HG03558 (cell line): ENCODE data around the gene PGD.
"Not testable (repeated sequence)": the region's sequence is repeated elsewhere in the genome, so short reads cannot be mapped to it uniquely, and the experiment has no call there.

ENCODE experiments used
- ATAC-seq: cut with Tn5 transposase; IDR thresholded peaks from one replicate; pipeline ENCODE4 v1.9.1; 2021; ENCODE audit warnings: moderate number of reproducible peaks; ENCODE audit not compliant: unreplicated experiment; ENCODE audit errors: extremely low read depth

Gene PGD

GRCh38 chr1:10432910-10433700, 34.2 kb downstream of the PGD start:
- ATAC-seq: no peak

- ATAC-seq: no peak
Measured at GRCh38 chr1:10433790-10434189, 34.9 kb downstream of the PGD start.

- no peak for ATAC-seq
Measured at GRCh38 chr1:10434590-10434989, 35.7 kb downstream of the PGD start.

- no peak for ATAC-seq
Measured at GRCh38 chr1:10437052-10437451, 38.2 kb downstream of the PGD start.

GRCh38 chr1:10438677-10439163, 39.9 kb downstream of the PGD start:
- no peak for ATAC-seq

- no peak for ATAC-seq
Measured at GRCh38 chr1:10440305-10440704, 41.4 kb downstream of the PGD start.

GRCh38 chr1:10440794-10441193, 41.9 kb downstream of the PGD start:
- no peak for ATAC-seq

DNA sequence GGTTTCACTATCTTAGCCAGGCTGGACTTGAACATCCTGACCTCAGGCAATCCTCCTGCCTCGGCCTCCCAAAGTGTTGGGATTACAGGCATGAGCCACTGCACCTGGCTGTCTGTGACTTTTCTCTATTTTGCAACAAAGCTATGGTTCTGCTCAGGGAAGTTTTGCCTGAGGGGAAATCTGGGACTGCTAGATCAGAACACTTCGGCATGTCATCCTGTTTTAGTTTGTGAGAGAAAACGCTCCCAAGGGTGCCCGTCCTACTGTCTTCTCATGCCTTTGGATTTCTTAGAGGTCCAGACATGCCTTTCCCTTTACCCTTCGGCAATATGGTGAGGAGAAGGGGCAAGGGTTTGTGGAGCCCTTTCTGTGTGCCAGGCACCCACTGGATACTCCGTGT, 45.4 kb downstream of the PGD start:
- no peak for ATAC-seq

GRCh38 chr1:10444795-10445397, 46.0 kb downstream of the PGD start:
- no peak for ATAC-seq

GRCh38 chr1:10446790-10447422, 48.0 kb downstream of the PGD start:
- ATAC-seq: no peak

- ATAC-seq: no peak
Measured at GRCh38 chr1:10449751-10450150, 50.9 kb downstream of the PGD start, which contains the start of gene CORT. Gene CORT (plus strand): TSS chr1:10450031. CDS start chr1:10450224, 193 bp downstream.

DNA sequence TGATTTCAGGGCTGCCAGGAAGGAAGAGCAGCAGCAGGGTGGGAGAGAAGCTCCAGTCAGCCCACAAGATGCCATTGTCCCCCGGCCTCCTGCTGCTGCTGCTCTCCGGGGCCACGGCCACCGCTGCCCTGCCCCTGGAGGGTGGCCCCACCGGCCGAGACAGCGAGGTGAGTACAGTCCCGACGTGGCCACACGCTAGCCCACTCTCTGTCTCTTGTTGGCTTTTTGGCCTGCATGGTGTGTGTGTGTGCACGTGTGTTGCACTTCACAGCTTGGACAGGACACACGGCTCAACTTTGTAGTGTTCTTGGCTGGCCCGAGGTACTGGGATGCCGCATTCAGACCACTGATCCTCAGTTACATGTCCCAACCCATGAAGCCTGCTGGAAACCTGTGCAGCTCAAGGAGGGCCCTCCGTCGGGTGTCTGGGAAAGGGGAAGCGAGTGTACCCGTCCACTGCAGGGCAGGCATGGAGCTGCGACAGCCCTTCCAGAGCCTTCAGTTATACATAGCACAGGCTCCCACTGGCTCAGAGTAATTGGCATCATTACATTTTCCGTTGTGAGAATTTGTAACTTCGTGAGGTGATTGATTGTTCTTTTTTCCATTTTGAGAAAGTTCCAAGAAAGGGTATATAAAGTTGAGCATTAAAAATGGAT, 51.4 kb downstream of the PGD start:
- ATAC-seq: no peak

DNA sequence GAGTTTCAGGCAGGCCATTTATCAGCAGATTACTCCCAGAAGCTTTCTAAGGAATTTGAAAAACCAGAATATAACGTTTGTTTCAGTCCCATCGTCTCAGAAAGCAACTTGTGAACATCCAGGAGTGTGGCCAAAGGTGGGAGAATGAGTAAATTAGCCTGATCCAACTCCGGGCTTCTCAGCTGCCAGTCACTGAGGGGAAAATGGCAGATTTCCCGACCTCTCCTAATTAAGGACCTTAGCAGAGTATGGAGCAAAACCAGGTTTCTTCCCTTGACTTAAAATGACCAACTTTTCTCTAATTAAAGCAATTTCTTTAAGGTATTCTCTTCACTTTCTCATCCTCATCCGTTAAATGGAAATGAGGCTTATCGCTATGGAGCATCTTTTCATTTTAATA, 52.0 kb downstream of the PGD start:
- no peak for ATAC-seq

- no peak for ATAC-seq
Measured at GRCh38 chr1:10451287-10451686, 52.4 kb downstream of the PGD start.

GRCh38 chr1:10456048-10456447, 57.2 kb downstream of the PGD start:
- ATAC-seq: no peak

- ATAC-seq: no peak
Measured at GRCh38 chr1:10456661-10457060, 57.8 kb downstream of the PGD start.

DNA sequence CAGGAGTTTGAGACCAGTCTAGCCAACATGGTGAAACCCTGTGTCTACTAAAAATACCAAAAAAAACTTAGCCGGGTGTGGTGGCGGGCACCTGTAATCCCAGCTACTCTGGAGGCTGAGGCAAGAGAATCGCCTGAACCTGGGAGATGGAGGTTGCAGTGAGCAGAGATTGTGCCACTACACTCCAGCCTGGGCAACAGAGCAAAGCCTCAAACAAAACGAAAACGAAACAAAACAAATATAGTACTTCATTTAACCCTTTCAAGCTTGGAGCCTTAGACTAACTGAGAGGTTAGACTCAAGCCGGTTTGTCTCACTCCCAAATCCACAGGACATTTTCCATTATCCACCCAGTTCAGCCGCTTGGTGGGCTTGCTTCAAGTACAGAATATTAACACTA, 58.6 kb downstream of the PGD start:
- not testable (repeated sequence) for ATAC-seq

GRCh38 chr1:10457875-10458274, 59.0 kb downstream of the PGD start:
- no peak for ATAC-seq

DNA sequence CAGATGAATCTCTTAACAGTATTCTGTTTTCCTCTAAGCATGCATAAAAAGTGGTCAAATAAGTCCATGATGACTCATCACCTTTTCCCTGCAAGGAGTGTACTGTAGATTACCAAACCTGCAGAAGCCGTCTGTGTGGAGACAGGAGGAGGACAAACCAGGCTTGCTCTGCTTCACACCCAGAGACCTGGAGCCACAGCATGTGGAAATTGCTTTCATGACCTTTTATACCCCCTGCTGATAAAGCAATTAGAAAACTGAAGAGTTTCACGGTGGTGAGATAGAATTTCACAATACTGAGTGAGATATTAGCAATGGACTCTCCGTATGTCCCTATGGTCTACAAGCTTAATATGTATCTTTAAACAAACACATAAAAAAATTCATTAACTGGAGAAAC, 60.3 kb downstream of the PGD start:
- ATAC-seq: no peak

- no peak for ATAC-seq
Measured at GRCh38 chr1:10467078-10467477, 68.2 kb downstream of the PGD start.

GRCh38 chr1:10470043-10470442, 71.2 kb downstream of the PGD start:
- no peak for ATAC-seq
